PC-3 (cell line): ENCODE data around the gene CP. TPM values are rescaled to one million over a fixed set of nuclear protein-coding genes. Genes with fewer than 3 reads are reported as not detected.

ENCODE experiments used
- ATAC-seq: fragments of 200-7000 bp; cut with Tn5 transposase; 2 replicates; pipeline ENCODE4 v1.9.1; 2020; ENCODE audit warnings: mild to moderate bottlenecking, moderate library complexity
- BruUV-seq: library from RNA; stranded (reverse); fragments of 400-500 nt; replicated peaks from 2 replicates; lab custom pipeline; 2021; lab: Mats Ljungman, UMichigan
- CTCF ChIA-PET: fragments of 300-600 bp; sonication (Branson Sonifier 250); formaldehyde crosslinking; loops from one replicate; lab custom pipeline; 2022; ENCODE audit warnings: antibody characterized with exemption; lab: Charles Lee
- POLR2A ChIA-PET: fragments of 300-600 bp; sonication (Branson Sonifier 250); formaldehyde crosslinking; loops from one replicate; lab custom pipeline; 2022; ENCODE audit warnings: antibody characterized with exemption; ENCODE audit not compliant: unreplicated experiment; lab: Charles Lee
- DNase-seq: peaks from one replicate; pipeline ENCODE4 v3.0.0-alpha.2; 2015
- H2AFZ ChIP-seq: fragments of 300-600 bp; sonication (generic); 2 replicates; pipeline ENCODE4 v1.6.0; 2016; ENCODE audit warnings: antibody characterized with exemption, low read length
- H3F3A ChIP-seq: fragments of 300-600 bp; sonication (generic); one replicate; pipeline ENCODE4 v1.6.0; 2017; ENCODE audit warnings: antibody characterized with exemption, low read length, control low read depth, mild to moderate bottlenecking; ENCODE audit not compliant: unreplicated experiment
- H3K27ac ChIP-seq: fragments of 300-600 bp; sonication (generic); 2 replicates; pipeline ENCODE4 v1.5.1; 2016; ENCODE audit warnings: mild to moderate bottlenecking, low read length
- H3K27me3 ChIP-seq: fragments of 300-600 bp; sonication (generic); 2 replicates; pipeline ENCODE4 v1.6.1; 2016; ENCODE audit warnings: low read length, mixed read lengths
- H3K36me3 ChIP-seq: fragments of 300-600 bp; sonication (generic); 2 replicates; pipeline ENCODE4 v1.6.1; 2016; ENCODE audit warnings: low read depth, mixed run types, low read length, mixed read lengths
- H3K4me1 ChIP-seq: fragments of 300-600 bp; sonication (generic); 2 replicates; pipeline ENCODE4 v1.5.1; 2016; ENCODE audit warnings: low read length; ENCODE audit not compliant: insufficient read depth
- H3K4me2 ChIP-seq: fragments of 300-600 bp; sonication (generic); 2 replicates; pipeline ENCODE4 v1.6.0; 2016; ENCODE audit warnings: low read length
- H3K4me3 ChIP-seq: fragments of 300-600 bp; sonication (generic); 2 replicates; pipeline ENCODE4 v1.5.1; 2016; ENCODE audit warnings: mild to moderate bottlenecking, low read length, mixed read lengths
- H3K79me2 ChIP-seq: fragments of 300-600 bp; sonication (generic); 2 replicates; pipeline ENCODE4 v1.6.1; 2017; ENCODE audit warnings: low read length, mixed read lengths
- H3K9ac ChIP-seq: fragments of 300-600 bp; sonication (generic); 2 replicates; pipeline ENCODE4 v1.6.0; 2016; ENCODE audit warnings: mild to moderate bottlenecking, low read length
- H3K9me2 ChIP-seq: fragments of 300-600 bp; sonication (generic); replicated peaks from 2 replicates; pipeline ENCODE4 v1.6.1; 2016; ENCODE audit warnings: mixed run types, low read length, mixed read lengths
- H3K9me3 ChIP-seq: fragments of 300-600 bp; sonication (generic); 2 replicates; pipeline ENCODE4 v1.6.1; 2016; ENCODE audit warnings: low read length, mixed read lengths
- H4K20me1 ChIP-seq: fragments of 300-600 bp; sonication (generic); 2 replicates; pipeline ENCODE4 v1.6.1; 2016; ENCODE audit warnings: low read length, mixed read lengths
- EZH2 ChIP-seq: fragments of 300-600 bp; sonication (generic); IDR thresholded peaks from one replicate; pipeline ENCODE4 v1.6.1; 2017; ENCODE audit warnings: antibody characterized with exemption, mild to moderate bottlenecking, low read length; ENCODE audit not compliant: unreplicated experiment
- EZH2phosphoT487 ChIP-seq: fragments of 300-600 bp; sonication (generic); IDR thresholded peaks from 2 replicates; pipeline ENCODE4 v1.6.1; 2018; ENCODE audit warnings: mild to moderate bottlenecking, antibody characterized with exemption, low read length, borderline replicate concordance
- intact Hi-C: fragments of 100-400 bp; cut with micrococcal nuclease; formaldehyde crosslinking; loops from 2 replicates; pipeline ENCODE4 v1.9.0; 2023
- total RNA-seq: library from RNA; depleted of rRNA; stranded (reverse); fragments of >200 nt; gene quantifications from 2 replicates; pipeline ENCODE4 v1.2.3, GENCODE V29; 2014
- TF ChIP-seq, protein P1 (sequence below): fragments of 300-600 bp; sonication (generic); conservative IDR thresholded peaks from 2 replicates; pipeline ENCODE4 v1.5.1; 2017; ENCODE audit warnings: antibody characterized with exemption, low read depth, mild to moderate bottlenecking, low read length

CP gene
- total RNA-seq, 1 experiment from 2014 or later = 0.04 TPM

DNA sequence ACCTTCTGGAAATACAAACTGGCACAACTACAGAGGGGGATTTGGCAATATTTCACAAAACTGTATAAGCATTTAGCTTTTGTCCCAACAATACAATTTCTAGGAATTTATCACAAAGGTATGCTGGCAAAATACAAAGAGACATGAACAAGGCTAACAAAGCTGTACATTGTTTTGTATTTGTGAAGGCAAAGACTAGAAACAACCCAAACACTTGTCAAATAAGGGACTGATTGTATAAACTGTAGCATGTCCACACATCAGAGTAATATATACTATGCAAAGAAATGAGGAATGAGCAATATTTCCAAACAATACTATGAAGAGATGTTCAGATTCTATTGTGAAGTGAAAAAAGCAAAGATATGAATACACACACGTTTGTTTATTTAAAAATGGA, 26.4 kb downstream of the CP start:
- no peaks in the 10 kb centered on the region for H3K9me3 ChIP-seq
- no peaks in the 10 kb centered on the region for H4K20me1 ChIP-seq
- TF ChIP-seq, protein P1, sequence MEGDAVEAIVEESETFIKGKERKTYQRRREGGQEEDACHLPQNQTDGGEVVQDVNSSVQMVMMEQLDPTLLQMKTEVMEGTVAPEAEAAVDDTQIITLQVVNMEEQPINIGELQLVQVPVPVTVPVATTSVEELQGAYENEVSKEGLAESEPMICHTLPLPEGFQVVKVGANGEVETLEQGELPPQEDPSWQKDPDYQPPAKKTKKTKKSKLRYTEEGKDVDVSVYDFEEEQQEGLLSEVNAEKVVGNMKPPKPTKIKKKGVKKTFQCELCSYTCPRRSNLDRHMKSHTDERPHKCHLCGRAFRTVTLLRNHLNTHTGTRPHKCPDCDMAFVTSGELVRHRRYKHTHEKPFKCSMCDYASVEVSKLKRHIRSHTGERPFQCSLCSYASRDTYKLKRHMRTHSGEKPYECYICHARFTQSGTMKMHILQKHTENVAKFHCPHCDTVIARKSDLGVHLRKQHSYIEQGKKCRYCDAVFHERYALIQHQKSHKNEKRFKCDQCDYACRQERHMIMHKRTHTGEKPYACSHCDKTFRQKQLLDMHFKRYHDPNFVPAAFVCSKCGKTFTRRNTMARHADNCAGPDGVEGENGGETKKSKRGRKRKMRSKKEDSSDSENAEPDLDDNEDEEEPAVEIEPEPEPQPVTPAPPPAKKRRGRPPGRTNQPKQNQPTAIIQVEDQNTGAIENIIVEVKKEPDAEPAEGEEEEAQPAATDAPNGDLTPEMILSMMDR = no peak
- no peak for TF ChIP-seq EZH2phosphoT487
- no peak for TF ChIP-seq EZH2
- no peak for DNase-seq
- H2AFZ ChIP-seq = no peak overlapping the region
- no peaks in the 10 kb centered on the region for H3K79me2 ChIP-seq
- no peak overlapping the region for H3K9ac ChIP-seq
- POLR2A ChIA-PET = interaction anchor here (0.6 kb wide), 1 partner anchor 344 kb away, joined by 14 read pairs; no protein-coding TSS in a partner anchor
- CTCF ChIA-PET = no interaction called here
- no peaks in the 10 kb centered on the region for H3K27me3 ChIP-seq
- H3K27ac ChIP-seq = no peak overlapping the region
- intact Hi-C loops = no loop called here
- no peaks in the 10 kb centered on the region for H3F3A ChIP-seq
- peaks cover 4% of the 10 kb centered on the region for H3K4me1 ChIP-seq
- no peak for ATAC-seq
- no peaks in the 10 kb centered on the region for H3K36me3 ChIP-seq
- no peak overlapping the region for H3K4me3 ChIP-seq
- H3K4me2 ChIP-seq = no peak overlapping the region
- H3K9me2 ChIP-seq = no peaks in the 10 kb centered on the region
- no TSS peak for BruUV-seq

DNA sequence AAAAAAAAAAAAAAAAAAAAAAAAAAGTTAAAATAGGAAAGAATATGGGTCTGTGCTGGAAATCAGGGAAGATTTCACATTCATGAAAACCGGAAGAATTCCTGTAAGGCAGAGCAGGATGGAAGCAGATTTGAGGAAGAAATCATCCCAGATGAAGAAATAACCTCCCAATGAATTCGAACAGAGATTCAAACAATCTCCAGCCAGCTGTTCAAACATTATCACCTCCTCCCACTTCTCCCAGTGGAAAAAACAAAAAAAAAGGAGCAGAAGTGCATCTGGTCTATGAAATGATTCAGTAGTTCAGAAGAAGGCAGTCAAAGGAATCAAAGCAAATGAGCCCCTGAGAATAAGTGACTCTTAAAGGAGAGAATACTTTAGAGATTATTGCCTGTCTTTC, 33.1 kb downstream of the CP start:
- Histone ChIP-seq H3K9me3 (no peaks in the 10 kb centered on the region), H4K20me1 (no peaks in the 10 kb centered on the region), H3K79me2 (no peaks in the 10 kb centered on the region), H3K4me2 (no peak overlapping the region), H3K4me1 (no peaks in the 10 kb centered on the region), H3K27me3 (no peaks in the 10 kb centered on the region), H3K9me2 (no peaks in the 10 kb centered on the region), H3K4me3 (no peak overlapping the region), H3F3A (no peaks in the 10 kb centered on the region), H3K27ac (no peak overlapping the region), H2AFZ (no peak overlapping the region), H3K9ac (no peak overlapping the region), H3K36me3 (no peaks in the 10 kb centered on the region)
- DNase-seq (no peak), ATAC-seq (no peak)
- TF ChIP-seq EZH2phosphoT487 (no peak), EZH2 (no peak)
- TF ChIP-seq, protein P1 = no peak
- ChIA-PET POLR2A (no interaction called here), CTCF (no interaction called here)
- intact Hi-C loops = no loop called here
- BruUV-seq = no TSS peak

DNA sequence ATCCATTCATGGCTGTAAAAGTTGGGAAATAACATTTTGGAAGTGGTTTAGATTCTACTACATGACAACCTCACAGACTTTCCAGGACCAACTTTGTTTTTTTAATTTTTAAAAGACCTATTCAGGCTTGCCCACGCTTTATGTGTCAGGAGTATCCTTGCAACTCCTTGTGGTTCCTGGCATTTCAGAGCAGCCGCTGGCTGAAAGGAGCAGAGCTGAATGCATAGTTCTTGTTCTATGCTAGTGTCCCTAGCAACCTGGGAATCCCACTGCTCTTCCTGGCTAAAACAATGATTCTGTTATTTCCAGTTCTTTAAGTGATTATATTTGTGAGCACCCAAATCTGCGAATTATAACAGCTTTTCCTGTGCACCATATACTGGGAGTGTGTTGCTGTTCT, 34.9 kb downstream of the CP start:
- ChIA-PET CTCF (no interaction called here), POLR2A (no interaction called here)
- Histone ChIP-seq H3K4me2 (no peak overlapping the region), H3K4me3 (no peak overlapping the region), H3F3A (no peaks in the 10 kb centered on the region), H2AFZ (no peak overlapping the region), H4K20me1 (no peaks in the 10 kb centered on the region), H3K36me3 (no peaks in the 10 kb centered on the region), H3K27me3 (no peaks in the 10 kb centered on the region), H3K9ac (no peak overlapping the region), H3K9me3 (no peaks in the 10 kb centered on the region), H3K27ac (no peak overlapping the region), H3K9me2 (no peaks in the 10 kb centered on the region), H3K4me1 (no peaks in the 10 kb centered on the region), H3K79me2 (no peaks in the 10 kb centered on the region)
- intact Hi-C loops = no loop called here
- DNase-seq (no peak), ATAC-seq (no peak)
- TF ChIP-seq EZH2 (no peak), EZH2phosphoT487 (no peak)
- no TSS peak for BruUV-seq
